Measurements from ENCODE around the gene PET100. TPM values are rescaled to one million over a fixed set of nuclear protein-coding genes. Genes with fewer than 3 reads are reported as not detected.
A peak's percentile ranks its signal among the peaks of the same experiment; 100 is the strongest.
"Not testable (repeated sequence)": the region's sequence is repeated elsewhere in the genome, so short reads cannot be mapped to it uniquely, and the experiment has no call there.

PET100 gene
- total RNA-seq, 1 donor from 2014 or later, result 75.6 TPM

DNA sequence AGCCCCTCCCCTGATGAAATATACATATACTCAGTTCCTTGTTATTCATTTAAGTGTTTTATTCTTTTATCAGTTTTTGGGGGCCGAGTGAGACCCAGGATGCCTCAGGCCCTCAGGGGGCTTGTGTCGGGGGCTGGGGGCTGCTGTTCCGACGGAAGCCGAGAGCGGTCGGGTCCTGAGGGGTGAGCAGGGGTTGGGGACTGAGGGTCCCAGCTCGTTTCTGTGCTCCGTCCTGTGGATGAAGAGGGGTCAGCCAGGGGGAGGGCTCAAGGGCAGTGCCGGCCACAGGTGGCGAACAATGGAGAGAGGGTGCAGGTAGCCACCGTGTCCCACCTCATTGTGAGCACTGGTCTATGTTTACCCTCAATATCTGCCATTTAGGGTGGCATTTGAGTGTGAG is 2.0 kb downstream of the PET100 start:
- ATAC-seq (no peak), DNase-seq (ENCODE audit: low spot score) (no peak)

DNA sequence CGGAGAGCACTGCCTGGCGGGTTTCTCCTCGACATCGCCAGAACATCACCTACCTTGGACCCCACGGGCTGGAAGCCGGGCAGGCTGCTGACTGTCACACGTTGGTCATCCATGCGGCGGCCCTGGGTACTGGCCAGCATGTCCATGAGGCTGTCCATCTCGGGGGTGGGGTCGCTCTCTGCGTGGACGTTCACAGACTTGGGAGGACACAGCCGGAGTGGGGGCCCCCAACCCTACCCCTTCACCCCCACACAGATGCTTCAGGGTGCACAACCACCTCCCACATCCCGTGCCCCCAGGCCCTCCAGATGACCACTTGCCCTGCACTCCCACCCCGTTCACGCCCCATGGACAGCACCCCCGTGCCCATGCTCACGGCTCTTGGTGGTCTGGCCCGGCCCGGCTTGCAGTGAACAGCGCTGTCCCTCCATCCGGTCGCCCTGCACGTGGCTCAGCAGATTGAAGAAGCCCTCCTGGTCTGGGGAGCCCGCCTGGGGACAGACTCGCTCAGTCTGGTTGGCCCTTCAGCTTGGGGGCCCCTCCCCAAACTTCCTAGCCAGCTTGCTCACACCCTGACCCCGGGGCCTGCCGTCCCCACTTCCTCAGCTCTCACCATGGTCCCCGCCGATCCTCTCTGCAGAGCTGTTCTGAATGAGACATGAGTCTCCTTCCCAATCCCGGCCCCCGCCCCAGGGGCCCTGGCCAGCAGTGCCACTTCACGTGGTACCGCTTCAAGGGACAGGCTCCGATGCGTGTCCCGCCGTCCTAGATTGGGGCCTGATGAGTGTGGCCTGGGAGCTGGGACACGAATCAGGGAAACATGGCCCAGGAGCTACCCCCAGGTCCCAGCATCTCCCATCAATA is 3.0 kb downstream of the PET100 start:
- DNase-seq (ENCODE audit: low spot score) (no peak), ATAC-seq (no peak)

DNA sequence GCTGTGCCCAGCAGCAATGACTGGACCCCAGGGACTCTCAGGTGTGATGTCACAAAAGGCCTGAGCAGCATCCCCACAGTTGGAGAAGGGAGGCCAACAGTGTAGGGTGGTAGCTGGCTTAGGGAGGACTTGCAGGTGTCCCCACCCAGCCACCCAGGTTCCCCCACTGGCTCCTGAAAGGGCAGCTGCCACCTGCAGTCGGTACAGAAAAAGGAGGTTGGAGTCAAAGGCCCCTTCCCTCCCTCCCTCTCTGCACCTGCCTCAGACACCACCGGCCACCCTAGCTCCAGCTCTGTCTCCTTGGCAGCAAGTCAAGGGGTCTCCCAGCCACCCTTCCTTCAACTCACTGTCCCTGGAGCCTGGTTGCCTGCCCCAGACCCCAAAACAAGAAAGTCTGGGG is 4.1 kb downstream of the PET100 start, which contains the start of gene PCP2:
Gene PCP2, minus strand, starts transcription at position 22 of the 400 bp plus-strand sequence. CDS start 262 bp downstream, outside the sequence.
- ATAC-seq (no peak), DNase-seq (ENCODE audit: low spot score) (no peak)

DNA sequence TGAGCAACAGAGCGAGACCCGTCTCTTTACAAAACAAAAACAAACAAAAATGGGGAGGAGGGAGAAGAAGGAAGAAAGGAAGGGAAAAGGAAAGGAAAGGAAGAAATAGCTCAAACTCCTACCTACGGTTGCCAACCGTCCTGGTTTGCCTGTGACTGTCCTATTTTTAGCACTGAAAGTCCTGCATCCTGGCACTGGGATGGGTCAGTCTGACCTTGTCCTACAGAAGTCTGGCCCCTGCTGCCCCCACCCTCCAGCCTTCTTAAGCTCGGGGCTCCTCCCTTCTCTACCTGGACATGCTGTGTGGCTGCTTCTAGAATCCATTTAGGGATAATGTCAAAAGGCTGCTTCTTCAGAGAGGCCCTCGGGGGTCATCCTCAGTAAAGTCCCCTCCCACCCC is 6.1 kb downstream of the PET100 start:
- DNase-seq (ENCODE audit: low spot score) (no peak), ATAC-seq (no peak)

DNA sequence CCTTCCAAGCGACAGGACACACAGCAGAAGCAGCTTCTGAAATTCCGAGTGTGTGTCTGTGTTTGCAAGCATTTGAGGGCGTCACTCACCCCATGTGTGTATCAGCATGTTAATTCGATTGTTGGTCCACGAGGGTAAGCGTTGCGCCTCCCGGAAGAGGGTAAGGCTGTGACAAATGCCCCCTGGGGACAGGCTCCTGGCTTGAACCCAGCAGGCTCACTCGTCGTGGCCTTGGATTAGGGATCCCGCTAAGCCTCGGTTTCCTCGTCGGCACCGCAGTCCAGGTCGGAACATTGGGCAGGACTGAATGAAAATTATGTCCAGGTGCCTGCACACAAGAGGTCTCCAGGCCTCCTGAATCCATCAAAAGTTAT is 6.7 kb downstream of the PET100 start:
- DNase-seq (ENCODE audit: low spot score) (no peak), ATAC-seq (no peak)

DNA sequence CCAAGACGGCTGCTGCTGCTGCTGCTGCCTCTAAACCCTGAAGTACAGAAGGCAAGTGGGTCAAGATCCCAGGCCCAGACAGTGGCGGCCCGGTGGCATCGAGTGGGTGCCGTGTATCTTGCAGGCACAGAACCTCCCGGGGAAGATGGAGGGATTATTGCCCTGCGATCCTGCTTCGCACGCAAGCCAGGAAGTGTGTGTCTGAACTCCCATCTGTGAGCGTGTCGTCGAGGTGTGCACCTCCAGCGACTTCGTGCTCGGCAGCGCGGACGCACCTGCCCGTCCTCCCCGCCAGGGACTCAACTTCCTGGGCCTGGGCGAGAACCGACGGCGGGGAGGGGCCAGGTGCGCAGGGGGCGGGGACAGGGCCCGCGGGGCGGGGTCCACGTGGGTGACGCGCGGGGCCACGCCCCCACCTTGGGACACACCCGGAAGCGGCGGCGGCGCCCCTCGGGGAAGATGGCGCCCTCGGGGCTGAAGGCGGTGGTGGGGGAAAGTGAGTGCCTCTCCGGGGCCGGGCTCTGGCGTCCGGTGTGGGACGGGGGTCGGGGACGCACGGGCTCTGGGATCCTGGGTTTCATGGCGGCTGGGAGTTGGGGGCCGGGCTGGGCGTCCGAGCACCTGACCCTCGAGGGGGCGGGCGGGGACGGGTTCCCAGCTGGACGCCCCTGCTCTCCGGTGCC is 7.2 kb downstream of the PET100 start, which contains the start of gene STXBP2:
Gene STXBP2, plus strand, starts transcription at position 420 of the 683 bp plus-strand sequence. Its CDS starts 40 bp downstream, at position 460.
- ATAC-seq (peak; percentile 97), DNase-seq (ENCODE audit: low spot score) (peak; percentile 88)

DNA sequence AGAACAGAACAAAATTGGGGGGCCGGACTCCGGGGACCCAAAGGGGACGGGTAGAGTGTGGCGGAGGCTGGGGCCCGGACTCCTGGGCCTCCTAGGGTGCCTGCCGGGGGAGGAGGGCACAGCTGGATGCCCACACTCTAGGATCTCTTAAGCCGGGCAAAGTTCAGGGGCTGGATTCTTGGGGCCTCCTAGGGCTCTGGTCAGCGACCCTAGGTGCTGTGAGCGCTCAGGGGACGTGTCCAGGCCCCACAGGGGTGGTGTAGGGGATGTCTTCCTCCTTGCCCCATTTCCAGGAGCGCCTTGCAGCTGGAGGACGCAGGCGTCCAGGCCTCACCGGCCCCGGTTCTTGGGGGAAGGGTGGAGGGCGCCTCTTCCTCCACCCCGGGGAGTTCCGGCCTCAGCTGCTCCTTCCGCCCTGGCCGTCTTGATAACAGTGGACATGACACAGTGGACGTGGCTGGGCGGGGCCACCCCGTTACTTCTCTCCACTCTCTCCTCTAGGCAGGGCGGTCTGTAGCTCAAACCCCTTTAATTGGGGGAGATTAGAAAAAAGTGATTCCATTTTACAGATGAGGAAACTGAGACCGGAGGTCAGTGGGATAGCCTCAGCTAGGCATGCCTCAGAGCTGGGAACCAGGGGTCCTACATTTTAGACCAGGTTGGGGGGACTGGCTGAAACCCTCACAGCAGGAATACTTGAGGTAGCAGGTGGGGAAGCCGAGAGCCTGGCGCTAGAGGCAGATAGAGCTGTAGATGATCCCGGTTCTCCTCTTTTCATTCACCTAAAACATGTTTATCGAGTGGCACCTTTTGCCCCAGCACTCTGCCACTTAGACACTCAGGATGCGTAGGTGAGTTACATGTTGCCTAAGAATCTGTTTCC is 8.0 kb downstream of the PET100 start:
- ATAC-seq (peak; percentile 40), DNase-seq (ENCODE audit: low spot score) (peak; percentile 60)

DNA sequence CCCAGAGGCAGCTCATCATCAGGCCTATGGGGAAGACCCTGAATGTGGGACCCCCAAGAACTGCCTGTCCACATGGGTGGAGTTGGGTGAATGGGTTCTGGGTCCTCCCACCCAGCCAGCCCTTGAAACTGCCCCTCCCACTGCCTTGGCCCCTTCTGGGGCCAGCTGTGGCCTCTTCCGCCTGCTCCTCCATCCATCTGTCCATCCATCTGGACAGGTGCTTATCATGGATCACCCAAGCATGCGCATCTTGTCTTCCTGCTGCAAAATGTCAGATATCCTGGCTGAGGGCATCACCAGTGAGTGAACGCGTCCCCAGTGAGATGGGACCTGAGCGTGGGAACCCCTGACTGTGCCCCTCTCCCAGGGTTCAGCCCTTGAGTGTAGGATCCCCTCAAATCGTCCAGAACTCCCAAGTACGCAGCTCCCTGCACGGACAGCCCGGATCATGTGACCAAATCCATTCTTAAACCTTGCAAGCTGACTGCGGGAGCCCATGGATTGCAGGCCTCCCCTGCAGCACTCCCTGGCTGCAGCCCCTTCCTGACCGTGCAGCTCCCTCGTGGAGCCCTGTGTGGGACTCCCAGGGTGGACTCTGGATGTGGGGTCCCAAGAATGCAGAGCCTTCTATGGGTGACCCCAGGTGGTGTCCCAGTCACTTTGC is 9.3 kb downstream of the PET100 start:
- DNase-seq (ENCODE audit: low spot score), result no peak

DNA sequence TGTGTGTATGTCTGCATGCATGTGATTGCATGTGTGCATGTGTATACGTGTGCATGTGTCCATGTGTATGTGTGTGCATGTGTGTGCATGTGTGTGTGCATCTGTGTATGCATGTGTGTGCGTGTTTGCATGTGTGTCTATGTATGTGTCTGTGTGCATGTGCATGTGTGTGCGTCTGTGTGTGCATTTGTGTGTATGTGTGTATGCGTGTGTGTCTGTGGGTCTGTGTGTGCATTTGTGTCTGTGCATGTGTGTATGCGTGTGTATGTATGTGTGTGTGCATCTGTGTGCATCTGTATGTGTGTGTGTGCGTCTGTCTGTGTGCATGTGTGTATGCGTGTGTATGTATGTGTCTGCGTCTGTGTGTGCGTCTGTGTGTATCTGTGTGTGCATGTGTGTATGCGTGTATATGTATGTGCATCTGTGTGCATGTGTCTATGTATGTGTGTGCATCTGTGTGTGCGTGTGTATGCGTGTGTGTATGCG is 10.3 kb downstream of the PET100 start:
- ATAC-seq (no peak), DNase-seq (ENCODE audit: low spot score) (no peak)

More for the DNA sequence above, 9.3 kb downstream of the PET100 start:
- ATAC-seq, result no peak

DNA sequence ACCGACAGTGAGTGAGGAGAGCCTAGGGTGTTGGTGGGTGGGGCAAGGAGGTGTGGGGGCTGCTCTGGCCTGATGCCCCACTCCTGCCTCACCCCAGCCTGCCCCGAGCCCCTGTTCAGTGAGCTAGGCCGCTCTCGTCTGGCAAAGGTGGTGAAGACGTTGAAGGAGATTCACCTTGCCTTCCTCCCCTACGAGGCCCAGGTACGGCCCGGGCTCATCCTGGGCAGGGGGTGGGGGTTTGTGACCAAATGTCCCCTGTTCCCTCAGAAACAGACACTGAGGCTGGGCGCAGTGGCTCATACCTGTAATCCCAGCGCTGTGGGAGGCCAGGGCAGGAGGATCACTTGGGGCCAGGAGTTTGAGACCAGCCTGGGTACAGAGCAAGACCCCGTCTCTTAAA is 11.2 kb downstream of the PET100 start:
- DNase-seq (ENCODE audit: low spot score) (no peak), ATAC-seq (no peak)

DNA sequence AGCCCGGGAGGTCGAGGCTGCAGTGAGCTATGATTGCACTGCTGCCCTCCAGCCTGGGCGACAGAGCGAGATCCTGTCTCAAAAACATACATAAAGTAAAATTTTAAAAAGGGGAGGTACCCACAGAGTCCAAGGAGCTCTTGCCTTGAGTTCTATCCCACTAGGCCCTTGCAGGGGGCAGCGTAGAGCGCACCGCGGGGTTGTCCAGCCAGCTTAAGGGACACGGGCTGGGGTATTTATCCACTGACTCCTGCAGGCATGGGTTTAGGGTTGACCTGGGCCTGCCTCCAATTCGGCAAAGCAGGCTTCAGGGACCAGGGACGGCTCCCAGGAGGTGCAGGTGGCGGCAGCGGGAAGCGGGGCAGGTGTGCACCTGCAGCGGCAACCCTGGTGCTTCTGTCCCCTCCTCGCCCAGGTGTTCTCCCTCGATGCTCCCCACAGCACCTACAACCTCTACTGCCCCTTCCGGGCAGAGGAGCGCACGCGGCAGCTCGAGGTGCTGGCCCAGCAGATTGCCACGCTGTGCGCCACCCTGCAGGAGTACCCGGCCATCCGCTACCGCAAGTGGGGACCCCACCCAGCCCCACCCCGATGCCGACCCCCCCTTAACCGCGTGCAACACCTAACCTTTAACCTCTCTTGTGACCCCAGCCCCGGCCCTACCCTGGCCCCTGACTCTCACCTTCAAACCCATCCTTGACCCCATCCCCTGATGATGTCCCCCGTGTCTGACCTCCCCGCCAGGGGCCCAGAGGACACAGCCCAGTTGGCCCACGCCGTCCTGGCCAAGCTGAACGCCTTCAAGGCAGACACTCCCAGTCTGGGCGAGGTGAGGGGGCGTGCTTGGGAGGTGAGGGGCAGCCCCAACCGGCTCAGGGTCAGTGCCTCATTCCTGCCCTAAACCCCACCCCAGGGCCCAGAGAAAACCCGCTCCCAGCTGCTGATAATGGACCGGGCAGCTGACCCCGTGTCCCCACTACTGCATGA is 12.0 kb downstream of the PET100 start:
- DNase-seq (ENCODE audit: low spot score), result no peak
- no peak for ATAC-seq

DNA sequence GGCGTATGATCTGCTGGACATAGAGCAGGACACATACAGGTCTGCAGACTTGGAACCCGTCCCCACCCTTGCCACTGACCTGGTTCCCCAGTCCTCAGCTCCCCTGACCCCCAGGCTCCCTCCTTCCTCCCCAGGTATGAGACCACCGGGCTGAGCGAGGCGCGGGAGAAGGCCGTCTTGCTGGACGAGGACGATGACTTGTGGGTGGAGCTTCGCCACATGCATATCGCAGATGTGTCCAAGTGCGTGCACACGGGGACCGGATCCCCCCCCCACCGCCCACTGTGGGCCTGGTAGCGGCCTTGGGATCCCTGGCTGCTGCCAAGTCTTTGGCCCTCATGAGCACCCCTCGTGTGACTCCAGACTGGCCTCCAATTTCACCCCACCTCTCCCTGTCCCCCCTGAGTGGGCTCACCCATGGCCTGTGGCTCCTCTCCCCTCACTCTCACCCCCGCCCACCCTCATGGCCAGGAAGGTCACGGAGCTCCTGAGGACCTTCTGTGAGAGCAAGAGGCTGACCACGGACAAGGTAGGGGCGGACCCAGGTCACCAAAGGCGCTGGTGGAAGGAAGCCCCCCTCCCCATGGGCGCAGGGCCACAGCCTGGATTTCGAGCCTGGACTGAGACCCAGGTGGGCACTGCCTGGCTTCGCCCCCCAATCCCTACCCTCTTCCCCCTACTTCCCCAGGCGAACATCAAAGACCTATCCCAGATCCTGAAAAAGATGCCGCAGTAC is 12.9 kb downstream of the PET100 start:
- no peak for ATAC-seq
- no peak for DNase-seq (ENCODE audit: low spot score)

DNA sequence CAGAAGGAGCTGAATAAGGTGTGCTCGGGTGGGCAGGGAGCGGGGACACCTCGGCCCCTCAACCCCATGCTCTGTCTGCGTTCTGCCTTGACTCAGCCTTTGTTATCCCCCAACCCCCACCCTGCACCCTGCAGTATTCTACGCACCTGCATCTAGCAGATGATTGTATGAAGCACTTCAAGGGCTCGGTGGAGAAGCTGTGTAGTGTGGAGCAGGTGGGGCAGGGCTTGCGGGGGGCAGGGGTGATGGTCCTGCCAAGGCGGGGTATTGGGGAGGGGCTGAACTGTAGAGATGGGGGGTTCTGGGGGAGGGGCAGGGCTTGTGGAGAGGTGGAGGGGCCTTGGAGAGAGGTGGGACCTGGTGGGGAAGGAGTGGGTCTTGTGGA is 13.4 kb downstream of the PET100 start:
- ATAC-seq (no peak), DNase-seq (ENCODE audit: low spot score) (no peak)

DNA sequence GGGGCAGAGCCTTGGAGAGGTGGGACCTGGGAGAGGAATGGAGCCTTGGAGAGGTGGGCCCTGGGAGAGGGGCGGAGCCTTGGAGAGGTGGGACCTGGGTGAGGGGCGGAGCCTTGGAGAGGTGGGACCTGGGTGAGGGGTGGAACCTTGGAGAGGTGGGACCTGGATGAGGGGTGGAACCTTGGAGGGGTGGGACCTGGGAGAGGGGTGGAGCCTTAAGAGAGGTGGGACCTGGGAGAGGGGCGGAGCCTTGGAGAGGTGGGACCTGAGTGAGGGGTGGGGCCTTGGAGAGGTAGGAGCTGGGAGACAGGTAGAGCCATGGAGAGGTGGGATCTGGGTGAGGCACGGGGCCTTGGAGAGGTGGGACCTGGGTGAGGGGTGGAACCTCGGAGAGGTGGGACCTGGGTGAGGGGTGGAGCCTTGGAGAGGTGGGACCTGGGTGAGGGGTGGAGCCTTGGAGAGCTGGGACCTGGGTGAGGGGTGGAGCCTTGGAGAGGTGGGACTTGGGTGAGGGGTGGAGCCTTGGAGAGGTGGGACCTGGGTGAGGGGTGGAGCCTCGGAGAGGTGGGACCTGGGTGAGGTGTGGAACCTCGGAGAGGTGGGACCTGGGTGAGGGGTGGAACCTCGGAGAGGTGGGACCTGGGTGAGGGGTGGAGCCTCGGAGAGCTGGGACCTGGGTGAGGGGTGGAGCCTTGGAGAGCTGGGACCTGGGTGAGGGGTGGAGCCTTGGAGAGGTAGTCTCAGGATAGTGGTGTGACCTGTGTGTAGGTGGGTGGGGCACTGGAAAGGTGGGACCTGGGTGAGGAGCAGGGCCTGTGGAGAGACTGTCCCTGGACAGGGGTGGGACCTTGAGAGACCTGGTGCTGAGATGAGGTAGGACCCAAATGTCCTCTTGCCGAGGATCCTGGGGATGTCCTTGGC is 14.3 kb downstream of the PET100 start:
- not testable (repeated sequence) for ATAC-seq; DNase-seq (ENCODE audit: low spot score)

DNA sequence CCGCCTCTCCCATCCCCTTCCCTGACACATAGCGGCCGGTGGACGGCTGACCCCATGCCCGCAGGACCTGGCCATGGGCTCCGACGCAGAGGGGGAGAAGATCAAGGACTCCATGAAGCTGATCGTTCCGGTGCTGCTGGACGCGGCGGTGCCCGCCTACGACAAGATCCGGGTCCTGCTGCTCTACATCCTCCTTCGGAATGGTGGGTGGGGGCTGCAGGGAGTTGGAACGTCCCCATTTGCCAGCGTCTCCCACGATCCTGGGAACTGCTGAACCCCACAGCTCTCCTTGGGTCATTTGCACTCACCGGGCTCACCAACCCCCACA is 14.9 kb downstream of the PET100 start:
- DNase-seq (ENCODE audit: low spot score) (no peak), ATAC-seq (no peak)

DNA sequence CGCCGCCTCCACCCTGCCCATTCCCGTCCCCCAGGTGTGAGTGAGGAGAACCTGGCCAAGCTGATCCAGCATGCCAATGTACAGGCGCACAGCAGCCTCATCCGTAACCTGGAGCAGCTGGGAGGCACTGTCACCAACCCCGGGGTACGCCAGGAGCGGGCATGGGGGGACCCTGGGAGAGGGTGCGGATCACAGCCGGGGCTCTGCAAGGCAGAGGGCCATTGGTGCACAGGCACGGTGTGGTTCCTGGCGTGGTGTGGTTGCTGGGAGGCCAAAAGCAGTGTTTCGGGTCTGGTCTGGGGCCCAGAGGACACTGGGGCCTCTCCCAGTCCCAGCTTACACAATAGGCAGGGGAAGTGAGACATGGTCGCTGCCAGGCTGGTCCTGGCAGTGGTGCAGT is 15.6 kb downstream of the PET100 start:
- DNase-seq (ENCODE audit: low spot score) (no peak), ATAC-seq (no peak)

DNA sequence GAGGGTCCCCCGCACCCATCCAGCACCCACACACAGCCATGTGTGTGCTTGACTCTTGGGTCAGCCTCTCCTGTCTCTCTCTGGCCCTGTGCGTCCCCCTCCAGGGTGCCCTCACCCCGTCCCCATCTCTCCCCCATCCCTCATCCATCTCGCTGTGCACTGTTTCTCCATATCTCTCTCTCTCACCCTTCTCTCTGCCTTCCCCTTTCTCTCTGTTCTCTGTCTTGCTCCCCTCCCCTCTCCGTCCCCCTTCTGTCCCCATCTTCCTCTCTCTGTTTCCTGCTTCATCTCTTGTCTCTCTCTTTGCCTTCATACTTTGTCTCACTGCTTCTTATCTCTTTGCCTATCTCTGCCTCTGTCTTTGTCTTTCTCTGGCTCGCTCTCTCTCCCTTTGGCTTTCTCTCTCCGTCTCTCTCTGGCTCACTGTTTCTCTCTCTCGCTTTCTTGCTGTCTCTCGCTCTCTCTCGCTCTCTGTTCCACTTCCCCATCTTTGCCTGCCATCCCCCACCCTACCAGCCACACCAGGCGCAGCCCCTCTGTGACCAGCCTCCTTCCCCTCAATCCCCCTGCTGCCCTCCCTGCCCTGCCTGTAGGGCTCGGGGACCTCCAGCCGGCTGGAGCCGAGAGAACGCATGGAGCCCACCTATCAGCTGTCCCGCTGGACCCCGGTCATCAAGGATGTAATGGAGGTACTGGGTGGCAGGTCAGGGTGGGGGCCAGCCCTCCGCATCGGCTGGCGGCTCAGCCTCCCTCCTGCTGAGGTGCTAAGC is 16.2 kb downstream of the PET100 start:
- ATAC-seq (no peak), DNase-seq (ENCODE audit: low spot score) (no peak)

Data from left lobe of liver (tissue), 2 donors.